Astrocyte (in vitro differentiated cells and primary cell): ENCODE measurements around the gene PPP1R26.

Experiments
- CTCF ChIP-seq: IDR thresholded peaks from 2 replicates; pipeline ENCODE4 v1.5.1; 2011; ENCODE audit warnings: low read depth, mild to moderate bottlenecking, inconsistent platforms, low read length, moderate library complexity; ENCODE audit not compliant: insufficient read depth
- EZH2 ChIP-seq: IDR thresholded peaks from 2 replicates; pipeline ENCODE4 v1.6.1; 2012; ENCODE audit warnings: mild to moderate bottlenecking, low read length, inconsistent platforms; ENCODE audit not compliant: insufficient read depth

- TF ChIP-seq CTCF (no peak), EZH2 (no peak)
Observed at GRCh38 chr9:135450956-135451355, 28.6 kb upstream of the PPP1R26 start.
